Epithelial cell of esophagus (primary cell): ENCODE data around the gene PARD3B.

Source experiments
- DNase-seq: peaks from one replicate; pipeline ENCODE4 v3.0.0; 2010; ENCODE audit warnings: low read depth
- H3K4me3 ChIP-seq: 2 replicates; pipeline ENCODE4 v1.5.1; 2011; ENCODE audit warnings: mild to moderate bottlenecking, low read length, control low read depth
- TF ChIP-seq, protein P1 (sequence below): IDR thresholded peaks from 2 replicates; pipeline ENCODE4 v1.5.1; 2011; ENCODE audit warnings: low read depth, mild to moderate bottlenecking, low read length, control low read depth, inconsistent platforms; ENCODE audit not compliant: insufficient read depth; ENCODE audit errors: missing control alignments

Gene PARD3B

GRCh38 chr2:205637320-205637602 lies 1092.0 kb downstream of the PARD3B start:
- DNase-seq = no peak
- H3K4me3 ChIP-seq = no peak overlapping the region
- TF ChIP-seq, protein P1, sequence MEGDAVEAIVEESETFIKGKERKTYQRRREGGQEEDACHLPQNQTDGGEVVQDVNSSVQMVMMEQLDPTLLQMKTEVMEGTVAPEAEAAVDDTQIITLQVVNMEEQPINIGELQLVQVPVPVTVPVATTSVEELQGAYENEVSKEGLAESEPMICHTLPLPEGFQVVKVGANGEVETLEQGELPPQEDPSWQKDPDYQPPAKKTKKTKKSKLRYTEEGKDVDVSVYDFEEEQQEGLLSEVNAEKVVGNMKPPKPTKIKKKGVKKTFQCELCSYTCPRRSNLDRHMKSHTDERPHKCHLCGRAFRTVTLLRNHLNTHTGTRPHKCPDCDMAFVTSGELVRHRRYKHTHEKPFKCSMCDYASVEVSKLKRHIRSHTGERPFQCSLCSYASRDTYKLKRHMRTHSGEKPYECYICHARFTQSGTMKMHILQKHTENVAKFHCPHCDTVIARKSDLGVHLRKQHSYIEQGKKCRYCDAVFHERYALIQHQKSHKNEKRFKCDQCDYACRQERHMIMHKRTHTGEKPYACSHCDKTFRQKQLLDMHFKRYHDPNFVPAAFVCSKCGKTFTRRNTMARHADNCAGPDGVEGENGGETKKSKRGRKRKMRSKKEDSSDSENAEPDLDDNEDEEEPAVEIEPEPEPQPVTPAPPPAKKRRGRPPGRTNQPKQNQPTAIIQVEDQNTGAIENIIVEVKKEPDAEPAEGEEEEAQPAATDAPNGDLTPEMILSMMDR = no peak

GRCh38 chr2:205637779-205638503 lies 1092.7 kb downstream of the PARD3B start:
- no peak overlapping the region for H3K4me3 ChIP-seq
- TF ChIP-seq, protein P1 = no peak
- peak; percentile 63 for DNase-seq

- H3K4me3 ChIP-seq = no peak overlapping the region
- no peak for DNase-seq
- TF ChIP-seq, protein P1 = no peak
Observed at GRCh38 chr2:205640716-205641115, 1095.4 kb downstream of the PARD3B start.

DNA sequence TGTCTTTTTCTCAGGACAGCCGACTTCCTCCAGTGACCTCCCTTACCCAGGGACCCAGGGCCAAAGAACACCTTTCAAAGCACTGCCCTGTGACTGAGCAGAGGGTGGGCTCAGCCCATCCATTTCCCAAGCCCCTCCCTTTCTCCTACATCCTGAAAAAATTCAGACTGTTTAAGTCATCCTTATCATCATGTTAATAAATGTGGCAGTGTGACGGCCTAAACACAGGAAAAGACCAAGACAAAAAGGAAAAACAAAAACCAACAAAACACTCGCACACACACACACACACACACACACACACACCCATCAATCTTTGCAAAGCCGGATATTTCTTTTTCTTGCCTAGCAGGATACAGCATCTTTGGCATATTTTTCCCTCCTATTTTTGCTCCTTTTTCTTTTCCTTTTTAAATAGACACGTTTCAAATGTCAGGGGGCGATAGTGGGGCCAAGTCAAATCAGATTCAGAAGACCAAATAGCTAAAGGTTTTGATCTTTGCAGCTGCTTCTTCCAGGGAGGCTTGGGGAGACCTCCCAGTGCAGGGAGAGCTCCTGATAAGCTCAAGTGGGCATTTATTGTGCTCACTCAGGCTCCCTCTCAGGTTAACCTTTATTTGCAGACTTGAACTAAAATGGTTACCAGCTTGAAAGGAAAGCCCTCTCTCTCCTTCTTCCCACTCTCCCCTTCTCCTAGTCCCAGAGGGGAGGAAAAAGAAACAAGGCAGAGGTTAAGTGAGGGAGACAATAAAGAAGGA lies 1097.5 kb downstream of the PARD3B start:
- H3K4me3 ChIP-seq = no peak overlapping the region
- TF ChIP-seq, protein P1 = no peak

DNA sequence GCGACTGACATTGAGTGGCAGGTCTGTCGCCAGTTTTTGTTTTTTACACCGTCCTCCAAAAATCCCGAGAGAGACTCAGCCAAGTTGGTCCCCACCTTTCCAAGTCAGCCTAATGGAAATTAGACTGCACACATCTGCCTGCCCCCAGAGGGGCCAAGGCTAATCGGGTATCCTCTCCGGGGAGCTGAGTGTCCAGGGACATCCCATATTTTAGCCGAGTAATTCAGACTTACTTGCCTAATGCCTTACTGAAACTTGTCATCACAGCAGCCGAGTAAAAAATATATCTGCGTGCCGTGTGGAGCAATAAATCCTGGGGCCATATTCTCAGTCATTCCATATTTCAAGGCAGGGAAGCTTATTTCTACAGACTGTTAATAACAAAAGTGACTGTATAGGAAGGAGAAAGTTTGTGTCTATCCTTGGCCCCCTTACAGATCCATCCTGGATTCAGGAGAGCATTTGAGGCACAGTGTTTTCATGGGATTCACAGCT lies 1098.2 kb downstream of the PARD3B start:
- TF ChIP-seq, protein P1 = no peak
- no peak for DNase-seq
- no peak overlapping the region for H3K4me3 ChIP-seq

More for the DNA sequence above, 1097.5 kb downstream of the PARD3B start:
- DNase-seq = no peak

- TF ChIP-seq, protein P1 = no peak
- peak; percentile 81 for DNase-seq
- no peak overlapping the region for H3K4me3 ChIP-seq
Observed at GRCh38 chr2:205644018-205644417, 1098.7 kb downstream of the PARD3B start.
